Cortex of kidney (tissue), 1 donor: ENCODE results near the gene CASK.

Experiments
- DNase-seq: peaks from one replicate; lab custom pipeline; 2025; lab: John Stamatoyannopoulos, UW

Gene CASK

GRCh38 chrX:41909068-41909467 is 14.3 kb downstream of the CASK start:
- DNase-seq: no peak

GRCh38 chrX:41906515-41907187 is 16.7 kb downstream of the CASK start:
- DNase-seq: no peak

GRCh38 chrX:41903544-41903943 is 19.8 kb downstream of the CASK start:
- DNase-seq: no peak

GRCh38 chrX:41900321-41900720 is 23.0 kb downstream of the CASK start:
- DNase-seq: no peak

- no peak for DNase-seq
These were observed 27.5 kb downstream of the CASK start for GRCh38 chrX:41895826-41896225.

GRCh38 chrX:41890026-41890423 is 33.3 kb downstream of the CASK start:
- no peak for DNase-seq

- no peak for DNase-seq
These were observed 33.9 kb downstream of the CASK start for GRCh38 chrX:41889317-41890025.

- no peak for DNase-seq
These were observed 35.7 kb downstream of the CASK start for GRCh38 chrX:41887691-41888090.

- DNase-seq: no peak
These were observed 37.6 kb downstream of the CASK start for GRCh38 chrX:41885724-41886123.

GRCh38 chrX:41881166-41881565 is 42.2 kb downstream of the CASK start:
- no peak for DNase-seq

- DNase-seq: no peak
These were observed 46.2 kb downstream of the CASK start for GRCh38 chrX:41877167-41877566.

GRCh38 chrX:41875142-41875541 is 48.2 kb downstream of the CASK start:
- DNase-seq: no peak

GRCh38 chrX:41870719-41871151 is 52.6 kb downstream of the CASK start:
- DNase-seq: no peak

- DNase-seq: no peak
These were observed 54.9 kb downstream of the CASK start for GRCh38 chrX:41868392-41868977.

GRCh38 chrX:41863343-41864203 is 59.8 kb downstream of the CASK start:
- DNase-seq: no peak

- no peak for DNase-seq
These were observed 60.7 kb downstream of the CASK start for GRCh38 chrX:41862562-41863184.

- DNase-seq: no peak
These were observed 65.1 kb downstream of the CASK start for GRCh38 chrX:41858161-41858775.

GRCh38 chrX:41857670-41858069 is 65.7 kb downstream of the CASK start:
- no peak for DNase-seq

GRCh38 chrX:41846714-41847113 is 76.6 kb downstream of the CASK start:
- no peak for DNase-seq

- DNase-seq: no peak
These were observed 85.9 kb downstream of the CASK start for GRCh38 chrX:41837270-41837944.

- no peak for DNase-seq
These were observed 94.5 kb downstream of the CASK start for GRCh38 chrX:41828826-41829225.
